ENCODE data around the gene PRUNE2. TPM values are rescaled to one million over a fixed set of nuclear protein-coding genes. Genes with fewer than 3 reads are reported as not detected.
"Not testable (repeated sequence)": the region's sequence is repeated elsewhere in the genome, so short reads cannot be mapped to it uniquely, and the experiment has no call there.

Gene PRUNE2
- total RNA-seq, 1 experiment from 2014 or later, result 3.5 TPM

- H3K9me3 Mint-ChIP-seq (ENCODE audit: unreplicated experiment); H3K4me3 Mint-ChIP-seq (ENCODE audit: unreplicated experiment); BruUV-seq (replicated peaks); H3K36me3 ChIP-seq (ENCODE audit: control insufficient read depth, insufficient read depth, low read length); POLR2A ChIA-PET; H3K4me1 ChIP-seq; H3K27ac Mint-ChIP-seq (ENCODE audit: unreplicated experiment); H3K4me3 ChIP-seq (ENCODE audit: low read depth, low read length); H3K27me3 Mint-ChIP-seq (ENCODE audit: insufficient read depth, unreplicated experiment); H3K4me1 Mint-ChIP-seq (ENCODE audit: low read depth, unreplicated experiment); CTCF ChIA-PET; H3K9me3 ChIP-seq; H3K36me3 Mint-ChIP-seq (ENCODE audit: insufficient read depth, unreplicated experiment); H3K27me3 ChIP-seq (replicated peaks; ENCODE audit: control insufficient read depth, insufficient read depth, low read length): not testable (repeated sequence)
- TF ChIP-seq, protein P1, sequence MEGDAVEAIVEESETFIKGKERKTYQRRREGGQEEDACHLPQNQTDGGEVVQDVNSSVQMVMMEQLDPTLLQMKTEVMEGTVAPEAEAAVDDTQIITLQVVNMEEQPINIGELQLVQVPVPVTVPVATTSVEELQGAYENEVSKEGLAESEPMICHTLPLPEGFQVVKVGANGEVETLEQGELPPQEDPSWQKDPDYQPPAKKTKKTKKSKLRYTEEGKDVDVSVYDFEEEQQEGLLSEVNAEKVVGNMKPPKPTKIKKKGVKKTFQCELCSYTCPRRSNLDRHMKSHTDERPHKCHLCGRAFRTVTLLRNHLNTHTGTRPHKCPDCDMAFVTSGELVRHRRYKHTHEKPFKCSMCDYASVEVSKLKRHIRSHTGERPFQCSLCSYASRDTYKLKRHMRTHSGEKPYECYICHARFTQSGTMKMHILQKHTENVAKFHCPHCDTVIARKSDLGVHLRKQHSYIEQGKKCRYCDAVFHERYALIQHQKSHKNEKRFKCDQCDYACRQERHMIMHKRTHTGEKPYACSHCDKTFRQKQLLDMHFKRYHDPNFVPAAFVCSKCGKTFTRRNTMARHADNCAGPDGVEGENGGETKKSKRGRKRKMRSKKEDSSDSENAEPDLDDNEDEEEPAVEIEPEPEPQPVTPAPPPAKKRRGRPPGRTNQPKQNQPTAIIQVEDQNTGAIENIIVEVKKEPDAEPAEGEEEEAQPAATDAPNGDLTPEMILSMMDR (IDR thresholded peaks at IDR 0.05; ENCODE audit: insufficient read depth in 1 of 2, low read depth in 1 of 2, low read length in 1 of 2, severe bottlenecking in 1 of 2, unreplicated experiment in 1 of 2), result peak in 1 of 2 experiments; percentile 20
- intact Hi-C loops (cut with micrococcal nuclease; ENCODE audit: unreplicated experiment), result loop anchor here (1.0 kb wide), 1 partner anchor 38 kb away; no protein-coding TSS in a partner anchor
- peak in 1 of 2 experiments; percentile 21 for DNase-seq
Measured at GRCh38 chr9:76665966-76666365, 239.9 kb downstream of the PRUNE2 start.

DNA sequence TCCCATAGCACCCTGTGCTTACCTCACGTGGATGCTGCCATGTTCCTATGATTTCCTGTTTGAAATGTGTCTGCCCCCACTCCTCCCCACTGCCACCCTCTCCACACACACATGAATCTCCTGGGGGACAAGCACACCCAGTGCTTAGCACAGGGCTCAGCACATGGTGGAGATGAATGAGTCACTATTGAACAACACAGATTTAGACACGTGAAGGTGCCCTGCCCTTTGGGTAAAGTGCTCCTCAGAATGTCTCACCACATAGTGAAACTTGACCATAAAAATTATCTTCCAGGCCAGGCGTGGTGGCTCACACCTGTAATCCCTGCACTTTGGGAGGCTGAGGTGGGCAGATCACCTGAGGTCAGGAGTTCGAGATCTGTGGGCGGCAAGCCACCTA, 240.5 kb downstream of the PRUNE2 start:
- Histone ChIP-seq H3K4me1 (no peaks in the 10 kb centered on the region), H3K4me3 (ENCODE audit: low read depth, low read length) (no peak overlapping the region), H3K36me3 (ENCODE audit: control insufficient read depth, insufficient read depth, low read length) (no peaks in the 10 kb centered on the region), H3K27me3 (replicated peaks; ENCODE audit: control insufficient read depth, insufficient read depth, low read length) (no peaks in the 10 kb centered on the region), H3K9me3 (no peaks in the 10 kb centered on the region)
- intact Hi-C loops (cut with micrococcal nuclease; ENCODE audit: unreplicated experiment), result no loop called here
- H3K4me1 Mint-ChIP-seq (ENCODE audit: low read depth, unreplicated experiment), result no peaks in the 10 kb centered on the region
- ChIA-PET POLR2A (no interaction called here), CTCF (no interaction called here)
- H3K9me3 Mint-ChIP-seq (ENCODE audit: unreplicated experiment), result no peaks in the 10 kb centered on the region
- H3K36me3 Mint-ChIP-seq (ENCODE audit: insufficient read depth, unreplicated experiment), result no peaks in the 10 kb centered on the region
- H3K27me3 Mint-ChIP-seq (ENCODE audit: insufficient read depth, unreplicated experiment), result no peaks in the 10 kb centered on the region
- H3K4me3 Mint-ChIP-seq (ENCODE audit: unreplicated experiment), result no peak overlapping the region
- H3K27ac Mint-ChIP-seq (ENCODE audit: unreplicated experiment), result no peak overlapping the region
- TF ChIP-seq, protein P1 (IDR thresholded peaks at IDR 0.05; ENCODE audit: insufficient read depth in 1 of 2, low read depth in 1 of 2, low read length in 1 of 2, severe bottlenecking in 1 of 2, unreplicated experiment in 1 of 2), result no peak
- BruUV-seq (replicated peaks), result no TSS peak
- DNase-seq, result no peak

DNA sequence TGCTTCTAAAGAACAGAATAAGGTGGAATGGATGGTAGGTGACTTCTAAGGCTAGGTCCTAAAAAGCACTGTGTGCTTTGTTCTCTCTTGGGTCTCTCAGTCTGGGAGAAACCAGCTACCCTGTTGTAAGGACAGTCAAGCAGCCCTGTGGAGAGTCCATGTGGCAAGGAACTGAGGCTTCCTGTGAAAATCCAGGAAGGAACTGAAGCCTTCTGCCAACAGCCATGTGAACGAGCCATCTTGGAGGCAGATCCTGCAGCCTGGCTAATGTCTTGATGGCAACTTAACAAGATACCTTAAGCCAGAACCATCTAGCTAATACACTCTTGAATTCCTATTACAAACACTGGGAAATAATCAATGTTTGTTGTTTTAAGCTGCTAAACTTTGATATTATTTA, 241.8 kb downstream of the PRUNE2 start:
- H3K9me3 ChIP-seq, result no peaks in the 10 kb centered on the region
- Mint-ChIP-seq H3K9me3 (ENCODE audit: unreplicated experiment) (no peaks in the 10 kb centered on the region), H3K36me3 (ENCODE audit: insufficient read depth, unreplicated experiment) (no peaks in the 10 kb centered on the region), H3K4me1 (ENCODE audit: low read depth, unreplicated experiment) (no peaks in the 10 kb centered on the region), H3K27ac (ENCODE audit: unreplicated experiment) (no peak overlapping the region), H3K27me3 (ENCODE audit: insufficient read depth, unreplicated experiment) (no peaks in the 10 kb centered on the region), H3K4me3 (ENCODE audit: unreplicated experiment) (no peak overlapping the region)
- ChIA-PET CTCF (no interaction called here), POLR2A (no interaction called here)
- no peaks in the 10 kb centered on the region for H3K4me1 ChIP-seq
- H3K27me3 ChIP-seq (replicated peaks; ENCODE audit: control insufficient read depth, insufficient read depth, low read length), result no peaks in the 10 kb centered on the region
- DNase-seq, result no peak
- BruUV-seq (replicated peaks), result no TSS peak
- TF ChIP-seq, protein P1 (IDR thresholded peaks at IDR 0.05; ENCODE audit: insufficient read depth in 1 of 2, low read depth in 1 of 2, low read length in 1 of 2, severe bottlenecking in 1 of 2, unreplicated experiment in 1 of 2), result no peak
- intact Hi-C loops (cut with micrococcal nuclease; ENCODE audit: unreplicated experiment), result no loop called here
- no peak overlapping the region for H3K4me3 ChIP-seq (ENCODE audit: low read depth, low read length)
- no peaks in the 10 kb centered on the region for H3K36me3 ChIP-seq (ENCODE audit: control insufficient read depth, insufficient read depth, low read length)

Measured in Caco-2 (cell line).